Glutamatergic neuron (in vitro differentiated cells): ENCODE measurements around the gene ORAI2. TPM values are rescaled to one million over a fixed set of nuclear protein-coding genes. Genes with fewer than 3 reads are reported as not detected.
A peak's percentile ranks its signal among the peaks of the same experiment; 100 is the strongest.

Experiments
- DNase-seq: peaks from one replicate; pipeline ENCODE4 v3.0.0; 2022
- H3K27ac Mint-ChIP-seq: one replicate; pipeline ENCODE4 v1.8.0; 2020; ENCODE audit warnings: mild to moderate bottlenecking, mixed read lengths, inconsistent platforms; ENCODE audit not compliant: unreplicated experiment
- H3K27me3 Mint-ChIP-seq: one replicate; pipeline ENCODE4 v1.8.0; 2020; ENCODE audit warnings: mild to moderate bottlenecking, moderate library complexity, mixed read lengths, inconsistent platforms; ENCODE audit not compliant: unreplicated experiment
- H3K36me3 Mint-ChIP-seq: one replicate; pipeline ENCODE4 v1.8.0; 2020; ENCODE audit warnings: mild to moderate bottlenecking, mixed read lengths, inconsistent platforms; ENCODE audit not compliant: unreplicated experiment
- H3K4me1 Mint-ChIP-seq: one replicate; pipeline ENCODE4 v1.8.0; 2020; ENCODE audit warnings: mild to moderate bottlenecking, low read depth, mixed read lengths, inconsistent platforms; ENCODE audit not compliant: unreplicated experiment
- H3K4me3 Mint-ChIP-seq: one replicate; pipeline ENCODE4 v1.8.0; 2020; ENCODE audit warnings: mild to moderate bottlenecking, mixed read lengths, inconsistent platforms; ENCODE audit not compliant: unreplicated experiment
- H3K9me3 Mint-ChIP-seq: one replicate; pipeline ENCODE4 v1.8.0; 2020; ENCODE audit warnings: mild to moderate bottlenecking, moderate library complexity, mixed read lengths, inconsistent platforms; ENCODE audit not compliant: unreplicated experiment
- CTCF ChIP-seq: fragments of 200-600 bp; sonication (generic); IDR thresholded peaks from one replicate; pipeline ENCODE4 v1.5.0; 2021; ENCODE audit not compliant: partially characterized antibody, unreplicated experiment
- total RNA-seq: library from RNA; stranded (reverse); fragmentation: NEBNext Ultra II Directional; extraction: Animal tissue kit (Norgen Biotek cat#: 25700); gene quantifications from one replicate; pipeline ENCODE4 v1.2.1, GENCODE V29; 2021; ENCODE audit not compliant: unreplicated experiment

The ORAI2 gene
- total RNA-seq, 1 donor from 2014 or later = 31.8 TPM

- Mint-ChIP-seq H3K4me1 (peaks cover 7% of the 10 kb centered on the region), H3K9me3 (peaks cover 7% of the 10 kb centered on the region), H3K27ac (no peak overlapping the region), H3K4me3 (no peak overlapping the region), H3K27me3 (no peaks in the 10 kb centered on the region), H3K36me3 (peaks cover 18% of the 10 kb centered on the region)
- peak; percentile 76 for DNase-seq
- TF ChIP-seq CTCF = peak; percentile 78
Observed at GRCh38 chr7:102412548-102412947, 20.8 kb upstream of the ORAI2 start.

- H3K9me3 Mint-ChIP-seq = peaks cover 7% of the 10 kb centered on the region
- no peak overlapping the region for H3K4me3 Mint-ChIP-seq
- no peak for TF ChIP-seq CTCF
- peaks cover 7% of the 10 kb centered on the region for H3K4me1 Mint-ChIP-seq
- H3K27ac Mint-ChIP-seq = no peak overlapping the region
- no peak for DNase-seq
- H3K27me3 Mint-ChIP-seq = no peaks in the 10 kb centered on the region
- H3K36me3 Mint-ChIP-seq = peaks cover 18% of the 10 kb centered on the region
Observed at GRCh38 chr7:102413091-102413490, 20.3 kb upstream of the ORAI2 start.

GRCh38 chr7:102413611-102414010 lies 19.8 kb upstream of the ORAI2 start:
- no peak for TF ChIP-seq CTCF
- no peak overlapping the region for H3K4me3 Mint-ChIP-seq
- peaks cover 2% of the 10 kb centered on the region for H3K27me3 Mint-ChIP-seq
- peaks cover 18% of the 10 kb centered on the region for H3K36me3 Mint-ChIP-seq
- DNase-seq = no peak
- peaks cover 7% of the 10 kb centered on the region for H3K9me3 Mint-ChIP-seq
- H3K27ac Mint-ChIP-seq = no peak overlapping the region
- peaks cover 7% of the 10 kb centered on the region for H3K4me1 Mint-ChIP-seq

- peaks cover 3% of the 10 kb centered on the region for H3K36me3 Mint-ChIP-seq
- peaks cover 7% of the 10 kb centered on the region for H3K4me1 Mint-ChIP-seq
- no peak for TF ChIP-seq CTCF
- no peak overlapping the region for H3K27ac Mint-ChIP-seq
- no peak overlapping the region for H3K4me3 Mint-ChIP-seq
- H3K27me3 Mint-ChIP-seq = peaks cover 7% of the 10 kb centered on the region
- H3K9me3 Mint-ChIP-seq = peaks cover 5% of the 10 kb centered on the region
- no peak for DNase-seq
Observed at GRCh38 chr7:102415685-102416225, 17.6 kb upstream of the ORAI2 start.

GRCh38 chr7:102416406-102416805 lies 17.0 kb upstream of the ORAI2 start:
- Mint-ChIP-seq H3K4me3 (no peak overlapping the region), H3K9me3 (peaks cover 4% of the 10 kb centered on the region), H3K36me3 (peaks cover 5% of the 10 kb centered on the region), H3K27ac (no peak overlapping the region), H3K4me1 (peaks cover 7% of the 10 kb centered on the region), H3K27me3 (peaks cover 9% of the 10 kb centered on the region)
- no peak for DNase-seq
- no peak for TF ChIP-seq CTCF
